ENCODE measurements around the gene ATRX. TPM values are rescaled to one million over a fixed set of nuclear protein-coding genes. Genes with fewer than 3 reads are reported as not detected.

ATRX gene
- total and polyA plus RNA-seq, 2 of the 8 experiments (the other 6 are each of a cell fraction or from before 2014, with no cell fraction given): 28.4 to 97.8 TPM

GRCh38 chrX:77793946-77794345, 7.9 kb upstream of the ATRX start:
- Histone ChIP-seq H3K4ac (replicated peaks; ENCODE audit: insufficient read length, low read depth, low read length) (no peak overlapping the region), H3K27me3 (replicated peaks in 1 of 4; ENCODE audit: control insufficient read depth in 3 of 4, extremely low read depth in 1 of 4, insufficient read depth in 3 of 4, low read length in 3 of 4) (no peaks in the 10 kb centered on the region), H3K18ac (ENCODE audit: extremely low read depth, low read length) (no peak overlapping the region), H4K91ac (replicated peaks; ENCODE audit: insufficient read length, low read length) (no peak overlapping the region), H4K5ac (ENCODE audit: insufficient read length, low read depth, low read length) (no peak overlapping the region), H3K9ac (replicated peaks in 1 of 4; ENCODE audit: extremely low read depth in 1 of 4, low read depth in 3 of 4, low read length in 3 of 4) (no peak overlapping the region), H2BK5ac (ENCODE audit: low read depth, low read length) (no peak overlapping the region), H4K8ac (ENCODE audit: extremely low read depth, insufficient read depth, low read length) (no peak overlapping the region), H3K9me3 (ENCODE audit: insufficient read depth in 2 of 2, low read depth in 1 of 2, low read length in 1 of 2) (no peaks in the 10 kb centered on the region), H3K36me3 (ENCODE audit: control insufficient read depth in 2 of 4, insufficient read depth in 4 of 4, low read length in 3 of 4) (no peaks in the 10 kb centered on the region), H2BK12ac (ENCODE audit: low read depth, low read length) (no peak overlapping the region), H3K4me2 (ENCODE audit: insufficient read depth in 1 of 2, low read depth in 2 of 2, low read length in 2 of 2) (no peak overlapping the region), H3K23me2 (ENCODE audit: low read depth, low read length) (no peaks in the 10 kb centered on the region), H3K14ac (ENCODE audit: insufficient read length) (no peak overlapping the region), H2BK120ac (replicated peaks; ENCODE audit: low read depth, low read length) (no peak overlapping the region), H3K27ac (ENCODE audit: low read depth, low read length) (no peak overlapping the region), H3K79me1 (ENCODE audit: low read depth, low read length) (no peaks in the 10 kb centered on the region), H2AFZ (ENCODE audit: low read length) (no peak overlapping the region), H2BK15ac (ENCODE audit: low read length) (no peak overlapping the region), H4K20me1 (replicated peaks in 1 of 2; ENCODE audit: control insufficient read depth in 1 of 2, insufficient read depth in 2 of 2, low read length in 2 of 2) (no peaks in the 10 kb centered on the region), H3K56ac (replicated peaks; ENCODE audit: insufficient read length, low read depth, low read length) (no peak overlapping the region), H2BK20ac (ENCODE audit: low read length) (no peak overlapping the region), H3K4me1 (replicated peaks in 1 of 4; ENCODE audit: control insufficient read depth in 3 of 4, insufficient read depth in 4 of 4, low read length in 3 of 4) (no peaks in the 10 kb centered on the region), H3K79me2 (ENCODE audit: control insufficient read depth in 1 of 2, insufficient read depth in 2 of 2, low read length in 2 of 2) (no peaks in the 10 kb centered on the region), H2AK5ac (ENCODE audit: low read depth, low read length) (no peak overlapping the region), H3K4me3 (ENCODE audit: extremely low read depth in 1 of 4, insufficient read depth in 2 of 4, low read depth in 3 of 4, low read length in 4 of 4) (no peak overlapping the region), H3K23ac (ENCODE audit: insufficient read length) (no peak overlapping the region)
- FAIRE-seq (no peak), DNase-seq (ENCODE audit: low read depth in 1 of 2, low spot score in 2 of 2) (no peak)
- ChIA-PET CTCF (ENCODE audit: partially characterized antibody) (no interaction called here), POLR2A (ENCODE audit: partially characterized antibody) (no interaction called here)
- WGBS, 2 experiments (ENCODE audit: extremely low coverage in 1 of 2, insufficient coverage in 1 of 2, insufficient read length in 1 of 2, insufficient replicate concordance in 2 of 2, low coverage in 1 of 2, low lambda C conversion rate in 2 of 2, missing lambda C conversion rate in 1 of 2): 92% methylated on average over 6 of the region's 6 CpGs; no CpG with 5 or more reads in 1 of the 2 experiments
- no peak for TF ChIP-seq RBBP5 (IDR thresholded peaks at IDR 0.05; ENCODE audit: borderline replicate concordance, low read depth, low read length)
- TF ChIP-seq SIRT6 (IDR thresholded peaks at IDR 0.05; ENCODE audit: low read length): no peak
- no peak for TF ChIP-seq SP1 (IDR thresholded peaks at IDR 0.05; ENCODE audit: low read depth, low read length)
- no peak for TF ChIP-seq EGR1 (IDR thresholded peaks at IDR 0.05; ENCODE audit: borderline replicate concordance, low read depth, low read length)
- TF ChIP-seq, protein P1, sequence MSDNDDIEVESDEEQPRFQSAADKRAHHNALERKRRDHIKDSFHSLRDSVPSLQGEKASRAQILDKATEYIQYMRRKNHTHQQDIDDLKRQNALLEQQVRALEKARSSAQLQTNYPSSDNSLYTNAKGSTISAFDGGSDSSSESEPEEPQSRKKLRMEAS (IDR thresholded peaks at IDR 0.05): no peak
- no peak for TF ChIP-seq POLR2A (IDR thresholded peaks at IDR 0.05; ENCODE audit: control extremely low read depth in 1 of 2, low read depth in 2 of 2, low read length in 2 of 2)
- no peak for TF ChIP-seq CEBPB (IDR thresholded peaks at IDR 0.05; ENCODE audit: low read depth, low read length)
- TF ChIP-seq CBX5 (IDR thresholded peaks at IDR 0.05; ENCODE audit: low read depth, low read length): no peak
- no peak for TF ChIP-seq KDM1A (IDR thresholded peaks at IDR 0.05; ENCODE audit: borderline replicate concordance, low read length)
- TF ChIP-seq TEAD4 (IDR thresholded peaks at IDR 0.05; ENCODE audit: low read depth, low read length): no peak
- TF ChIP-seq, protein P2, sequence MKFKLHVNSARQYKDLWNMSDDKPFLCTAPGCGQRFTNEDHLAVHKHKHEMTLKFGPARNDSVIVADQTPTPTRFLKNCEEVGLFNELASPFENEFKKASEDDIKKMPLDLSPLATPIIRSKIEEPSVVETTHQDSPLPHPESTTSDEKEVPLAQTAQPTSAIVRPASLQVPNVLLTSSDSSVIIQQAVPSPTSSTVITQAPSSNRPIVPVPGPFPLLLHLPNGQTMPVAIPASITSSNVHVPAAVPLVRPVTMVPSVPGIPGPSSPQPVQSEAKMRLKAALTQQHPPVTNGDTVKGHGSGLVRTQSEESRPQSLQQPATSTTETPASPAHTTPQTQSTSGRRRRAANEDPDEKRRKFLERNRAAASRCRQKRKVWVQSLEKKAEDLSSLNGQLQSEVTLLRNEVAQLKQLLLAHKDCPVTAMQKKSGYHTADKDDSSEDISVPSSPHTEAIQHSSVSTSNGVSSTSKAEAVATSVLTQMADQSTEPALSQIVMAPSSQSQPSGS (IDR thresholded peaks at IDR 0.05; ENCODE audit: low read length): no peak
- TF ChIP-seq BACH1 (IDR thresholded peaks at IDR 0.05; ENCODE audit: low read length): no peak
- no peak for TF ChIP-seq CREB1 (IDR thresholded peaks at IDR 0.05)
- no peak for TF ChIP-seq RFX5 (IDR thresholded peaks at IDR 0.05; ENCODE audit: borderline replicate concordance, low read depth, low read length)

All from H1 (cell line).